ENCODE results near the gene SLC22A1. TPM values are rescaled to one million over a fixed set of nuclear protein-coding genes. Genes with fewer than 3 reads are reported as not detected.
"Not testable (repeated sequence)": the region's sequence is repeated elsewhere in the genome, so short reads cannot be mapped to it uniquely, and the experiment has no call there.

Gene SLC22A1
- total and polyA plus RNA-seq, 2 experiments from 2014 or later, result 6.7 to 12.9 TPM

DNA sequence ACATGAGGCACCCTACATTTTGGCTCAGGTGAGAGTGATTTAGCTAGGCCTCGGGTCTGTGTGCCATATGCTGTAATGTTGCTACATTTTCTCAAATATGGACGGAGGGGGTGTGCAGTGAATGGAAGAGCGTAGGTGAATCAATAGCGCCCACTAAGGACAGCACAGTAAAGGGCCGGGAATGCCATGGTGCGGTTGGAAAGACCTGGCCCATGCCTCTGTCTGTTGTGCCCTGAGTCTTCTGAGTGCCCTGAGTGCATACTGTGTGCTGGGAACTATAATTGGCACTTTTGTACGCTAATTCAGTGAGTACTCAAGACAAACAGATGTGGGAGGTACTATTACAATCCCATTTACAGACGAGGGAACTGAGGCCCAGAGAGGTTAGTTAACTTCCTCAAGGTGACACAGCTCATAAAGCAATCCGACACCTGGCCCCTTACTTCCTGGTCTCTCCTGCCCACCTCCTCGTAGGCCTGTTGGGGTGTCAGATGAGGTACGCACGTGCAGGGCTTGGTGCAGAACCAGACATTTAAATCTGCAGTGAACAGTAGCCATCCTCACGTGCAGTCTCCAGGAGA is 17.3 kb downstream of the SLC22A1 start:
- peak overlapping the region; percentile 44 for H3K27ac ChIP-seq
- no peak for DNase-seq (ENCODE audit: low spot score)
- H3K27me3 ChIP-seq, result no peaks in the 10 kb centered on the region
- H3K79me2 ChIP-seq, result no peaks in the 10 kb centered on the region
- no peak overlapping the region for H3K4me3 ChIP-seq
- H3K4me2 ChIP-seq, result no peak overlapping the region
- no peaks in the 10 kb centered on the region for H3K9me3 ChIP-seq (ENCODE audit: low read depth)
- H3K36me3 ChIP-seq (replicated peaks; ENCODE audit: insufficient read depth, low read depth), result no peaks in the 10 kb centered on the region
- no peak overlapping the region for H2AFZ ChIP-seq
- no peaks in the 10 kb centered on the region for H3K9me2 ChIP-seq (replicated peaks; ENCODE audit: insufficient read depth)
- peaks cover 30% of the 10 kb centered on the region for H3K4me1 ChIP-seq (ENCODE audit: insufficient read depth)
- TF ChIP-seq EZH2phosphoT487 (IDR thresholded peaks at IDR 0.05; ENCODE audit: low read depth, severe bottlenecking, unreplicated experiment), result no peak
- no peak for TF ChIP-seq EZH2 (IDR thresholded peaks at IDR 0.05; ENCODE audit: borderline replicate concordance)
- TF ChIP-seq, protein P1, sequence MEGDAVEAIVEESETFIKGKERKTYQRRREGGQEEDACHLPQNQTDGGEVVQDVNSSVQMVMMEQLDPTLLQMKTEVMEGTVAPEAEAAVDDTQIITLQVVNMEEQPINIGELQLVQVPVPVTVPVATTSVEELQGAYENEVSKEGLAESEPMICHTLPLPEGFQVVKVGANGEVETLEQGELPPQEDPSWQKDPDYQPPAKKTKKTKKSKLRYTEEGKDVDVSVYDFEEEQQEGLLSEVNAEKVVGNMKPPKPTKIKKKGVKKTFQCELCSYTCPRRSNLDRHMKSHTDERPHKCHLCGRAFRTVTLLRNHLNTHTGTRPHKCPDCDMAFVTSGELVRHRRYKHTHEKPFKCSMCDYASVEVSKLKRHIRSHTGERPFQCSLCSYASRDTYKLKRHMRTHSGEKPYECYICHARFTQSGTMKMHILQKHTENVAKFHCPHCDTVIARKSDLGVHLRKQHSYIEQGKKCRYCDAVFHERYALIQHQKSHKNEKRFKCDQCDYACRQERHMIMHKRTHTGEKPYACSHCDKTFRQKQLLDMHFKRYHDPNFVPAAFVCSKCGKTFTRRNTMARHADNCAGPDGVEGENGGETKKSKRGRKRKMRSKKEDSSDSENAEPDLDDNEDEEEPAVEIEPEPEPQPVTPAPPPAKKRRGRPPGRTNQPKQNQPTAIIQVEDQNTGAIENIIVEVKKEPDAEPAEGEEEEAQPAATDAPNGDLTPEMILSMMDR (IDR thresholded peaks at IDR 0.05; ENCODE audit: poor library complexity), result no peak
- H4K20me1 ChIP-seq (ENCODE audit: insufficient read depth, poor library complexity, severe bottlenecking), result no peaks in the 10 kb centered on the region
- 87% methylated on average over 13 of the region's 13 CpGs for WGBS (ENCODE audit: low lambda C conversion rate, missing lambda C conversion rate)

DNA sequence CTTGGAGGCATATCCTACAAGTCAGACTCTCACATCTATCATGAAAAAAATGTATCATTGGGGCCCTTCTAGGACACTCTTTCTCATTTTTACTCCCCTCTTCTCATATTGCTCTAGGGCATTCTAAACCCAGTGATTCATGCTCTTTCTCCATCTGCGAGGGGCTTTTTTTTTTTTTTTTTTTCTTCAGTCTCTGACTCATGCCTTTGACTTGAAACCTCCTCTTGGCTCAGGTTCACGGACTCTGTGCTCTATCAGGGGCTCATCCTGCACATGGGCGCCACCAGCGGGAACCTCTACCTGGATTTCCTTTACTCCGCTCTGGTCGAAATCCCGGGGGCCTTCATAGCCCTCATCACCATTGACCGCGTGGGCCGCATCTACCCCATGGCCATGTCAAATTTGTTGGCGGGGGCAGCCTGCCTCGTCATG is 17.8 kb downstream of the SLC22A1 start:
- 83% methylated on average over 12 of the region's 12 CpGs for WGBS (ENCODE audit: low lambda C conversion rate, missing lambda C conversion rate)
- no peaks in the 10 kb centered on the region for H3K9me2 ChIP-seq (replicated peaks; ENCODE audit: insufficient read depth)
- H3K4me2 ChIP-seq, result no peak overlapping the region
- H3K27me3 ChIP-seq, result no peaks in the 10 kb centered on the region
- H3K79me2 ChIP-seq, result no peaks in the 10 kb centered on the region
- no peaks in the 10 kb centered on the region for H3K36me3 ChIP-seq (replicated peaks; ENCODE audit: insufficient read depth, low read depth)
- H3K9me3 ChIP-seq (ENCODE audit: low read depth), result no peaks in the 10 kb centered on the region
- H3K4me1 ChIP-seq (ENCODE audit: insufficient read depth), result peaks cover 30% of the 10 kb centered on the region
- no peak overlapping the region for H2AFZ ChIP-seq
- H3K4me3 ChIP-seq, result no peak overlapping the region
- H3K27ac ChIP-seq, result no peak overlapping the region
- DNase-seq (ENCODE audit: low spot score), result peak; percentile 58
- TF ChIP-seq EZH2 (IDR thresholded peaks at IDR 0.05; ENCODE audit: borderline replicate concordance) (no peak), EZH2phosphoT487 (IDR thresholded peaks at IDR 0.05; ENCODE audit: low read depth, severe bottlenecking, unreplicated experiment) (no peak)
- TF ChIP-seq, protein P1 (IDR thresholded peaks at IDR 0.05; ENCODE audit: poor library complexity), result no peak
- H4K20me1 ChIP-seq (ENCODE audit: insufficient read depth, poor library complexity, severe bottlenecking), result no peaks in the 10 kb centered on the region

DNA sequence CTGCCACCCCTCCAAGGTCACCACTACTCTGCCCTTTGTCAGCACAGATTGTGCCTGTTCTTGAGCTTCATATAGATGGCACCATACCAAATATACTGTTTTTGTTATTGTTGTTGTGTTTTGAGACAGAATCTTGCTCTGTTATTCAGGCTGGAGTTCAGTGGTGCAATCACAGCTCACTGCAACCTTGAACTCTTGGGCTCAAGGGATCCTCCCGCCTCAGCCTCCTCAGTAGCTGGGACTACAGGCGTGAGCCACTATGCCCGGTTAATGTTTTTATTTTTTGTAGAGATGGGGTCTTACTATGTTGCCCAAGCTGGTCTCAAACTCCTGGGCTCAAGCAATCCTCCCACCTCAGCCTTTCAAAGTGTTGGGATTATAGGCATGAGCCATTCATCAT is 18.9 kb downstream of the SLC22A1 start:
- DNase-seq (ENCODE audit: low spot score); H3K4me2 ChIP-seq: not testable (repeated sequence)

DNA sequence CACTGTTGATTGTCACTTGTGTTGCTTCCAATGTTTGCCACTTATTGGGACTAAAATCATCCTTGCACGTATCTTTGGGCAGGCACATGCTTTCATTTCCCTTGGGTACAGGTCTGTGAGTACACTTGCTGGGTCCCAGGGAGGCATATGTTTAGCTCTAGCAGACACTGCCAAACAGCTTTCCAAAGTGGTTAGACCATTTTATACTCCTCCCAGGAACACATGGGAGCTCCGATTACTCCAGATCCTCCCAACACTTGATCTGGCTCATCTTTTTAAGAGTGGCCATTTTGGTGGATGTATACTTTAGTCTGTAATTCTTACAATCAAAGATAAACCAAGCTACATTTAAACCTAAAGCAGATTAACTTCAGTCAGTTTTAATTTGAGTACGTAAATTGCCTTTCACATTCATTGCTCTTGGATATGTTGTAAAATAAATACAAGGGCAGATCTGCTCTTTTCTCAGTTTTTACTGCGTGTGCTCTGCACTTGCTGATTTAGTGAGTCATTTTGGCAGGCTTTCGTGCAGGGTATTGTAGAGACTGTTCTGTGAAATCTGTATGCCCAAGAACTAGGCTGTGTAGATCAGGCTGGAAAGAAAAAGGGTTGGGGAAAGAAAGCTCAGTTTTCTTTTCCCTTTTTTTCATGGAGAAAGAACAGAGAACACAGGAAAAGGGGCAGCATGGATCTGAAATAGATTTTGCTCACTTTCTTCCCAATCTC is 19.5 kb downstream of the SLC22A1 start:
- Histone ChIP-seq H3K36me3 (replicated peaks; ENCODE audit: insufficient read depth, low read depth) (no peaks in the 10 kb centered on the region), H2AFZ (no peak overlapping the region), H3K4me1 (ENCODE audit: insufficient read depth) (peaks cover 24% of the 10 kb centered on the region), H4K20me1 (ENCODE audit: insufficient read depth, poor library complexity, severe bottlenecking) (no peaks in the 10 kb centered on the region), H3K79me2 (no peaks in the 10 kb centered on the region), H3K9me2 (replicated peaks; ENCODE audit: insufficient read depth) (no peaks in the 10 kb centered on the region), H3K27ac (peak overlapping the region; percentile 59), H3K9me3 (ENCODE audit: low read depth) (no peaks in the 10 kb centered on the region), H3K4me2 (peak overlapping the region; percentile 35), H3K27me3 (no peaks in the 10 kb centered on the region), H3K4me3 (no peak overlapping the region)
- DNase-seq (ENCODE audit: low spot score), result peak; percentile 61
- TF ChIP-seq, protein P1 (IDR thresholded peaks at IDR 0.05; ENCODE audit: poor library complexity), result no peak
- no peak for TF ChIP-seq EZH2 (IDR thresholded peaks at IDR 0.05; ENCODE audit: borderline replicate concordance)
- no peak for TF ChIP-seq EZH2phosphoT487 (IDR thresholded peaks at IDR 0.05; ENCODE audit: low read depth, severe bottlenecking, unreplicated experiment)
- 51% methylated on average over 5 of the region's 5 CpGs for WGBS (ENCODE audit: low lambda C conversion rate, missing lambda C conversion rate)

More for the DNA sequence above, 18.9 kb downstream of the SLC22A1 start:
- H3K36me3 ChIP-seq (replicated peaks; ENCODE audit: insufficient read depth, low read depth); H3K79me2 ChIP-seq; H3K4me3 ChIP-seq; H4K20me1 ChIP-seq (ENCODE audit: insufficient read depth, poor library complexity, severe bottlenecking); H2AFZ ChIP-seq; H3K27me3 ChIP-seq; H3K9me3 ChIP-seq (ENCODE audit: low read depth); H3K9me2 ChIP-seq (replicated peaks; ENCODE audit: insufficient read depth): not testable (repeated sequence)
- WGBS (ENCODE audit: low lambda C conversion rate, missing lambda C conversion rate), result 100% methylated on average over 3 of the region's 3 CpGs
- H3K27ac ChIP-seq, result peak overlapping the region; percentile 59
- peaks cover 24% of the 10 kb centered on the region for H3K4me1 ChIP-seq (ENCODE audit: insufficient read depth)
